Suprapubic skin (tissue), 4 donors: ENCODE data around the gene LARP1. TPM values are rescaled to one million over a fixed set of nuclear protein-coding genes. Genes with fewer than 3 reads are reported as not detected.

ENCODE experiments used
- DNase-seq, 2 donors: peaks; one replicate each; pipeline ENCODE4 v3.0.0-alpha.2; 2019; ENCODE audit warnings: low spot score in 2 of 2
- H3K27ac ChIP-seq: fragments of 200-600 bp; sonication (generic); one replicate; pipeline ENCODE4 v1.5.1; 2019
- H3K27me3 ChIP-seq: fragments of 200-600 bp; sonication (generic); one replicate; pipeline ENCODE4 v1.5.1; 2019
- H3K36me3 ChIP-seq: fragments of 200-600 bp; sonication (generic); one replicate; pipeline ENCODE4 v1.5.1; 2019
- H3K4me1 ChIP-seq: fragments of 200-600 bp; sonication (generic); one replicate; pipeline ENCODE4 v1.5.1; 2019
- H3K4me3 ChIP-seq: fragments of 200-600 bp; sonication (generic); one replicate; pipeline ENCODE4 v1.5.1; 2019; ENCODE audit warnings: mild to moderate bottlenecking
- H3K9me3 ChIP-seq: fragments of 200-600 bp; sonication (generic); one replicate; pipeline ENCODE4 v1.5.1; 2019
- CTCF ChIP-seq, 2 donors: fragments of 200-600 bp in 1 of 2; fragments of 450-650 bp in 1 of 2; sonication (generic) in 1 of 2; IDR thresholded peaks; one replicate each; pipeline ENCODE4 v1.5.1; 2016 to 2019; ENCODE audit warnings: antibody characterized with exemption in 2 of 2, mild to moderate bottlenecking in 1 of 2, moderate library complexity in 1 of 2
- EP300 ChIP-seq: sonication (generic); formaldehyde crosslinking; IDR thresholded peaks from one replicate; pipeline ENCODE4 v1.6.1; 2017; ENCODE audit warnings: antibody characterized with exemption
- POLR2A ChIP-seq, 2 donors: fragments of 450-650 bp; IDR thresholded peaks; one replicate each; pipeline ENCODE4 v1.6.1; 2017; ENCODE audit warnings: antibody characterized with exemption in 2 of 2, mild to moderate bottlenecking in 2 of 2, moderate library complexity in 2 of 2
- POLR2AphosphoS5 ChIP-seq, 3 donors: sonication (generic); formaldehyde crosslinking; IDR thresholded peaks; one replicate each; pipeline ENCODE4 v1.6.1; 2017; ENCODE audit warnings: antibody characterized with exemption in 3 of 3
- WGBS: methylation state at CpG from one replicate; pipeline ENCODE4 v1.1.5; 2018; 5-methylcytosine and 5-hydroxymethylcytosine counted together
- total RNA-seq, 4 donors: library from RNA; depleted of rRNA; stranded (reverse); fragments of >200 nt; gene quantifications; one replicate each; pipeline ENCODE4 v1.1.0, GENCODE V29; 2016

Gene LARP1
- total RNA-seq, 4 donors from 2014 or later = 98.5 to 127 (median 110) TPM

GRCh38 chr5:154841273-154841661 is 86.1 kb downstream of the LARP1 start:
- H3K27ac ChIP-seq = no peak overlapping the region
- no peaks in the 10 kb centered on the region for H3K27me3 ChIP-seq
- TF ChIP-seq CTCF (IDR thresholded peaks at IDR 0.05) = no peak
- no peak for TF ChIP-seq POLR2AphosphoS5 (IDR thresholded peaks at IDR 0.05)
- TF ChIP-seq EP300 = no peak
- H3K36me3 ChIP-seq = peaks cover 13% of the 10 kb centered on the region
- peaks cover 7% of the 10 kb centered on the region for H3K4me1 ChIP-seq
- H3K9me3 ChIP-seq = no peaks in the 10 kb centered on the region
- no peak overlapping the region for H3K4me3 ChIP-seq
- no peak for DNase-seq

DNA sequence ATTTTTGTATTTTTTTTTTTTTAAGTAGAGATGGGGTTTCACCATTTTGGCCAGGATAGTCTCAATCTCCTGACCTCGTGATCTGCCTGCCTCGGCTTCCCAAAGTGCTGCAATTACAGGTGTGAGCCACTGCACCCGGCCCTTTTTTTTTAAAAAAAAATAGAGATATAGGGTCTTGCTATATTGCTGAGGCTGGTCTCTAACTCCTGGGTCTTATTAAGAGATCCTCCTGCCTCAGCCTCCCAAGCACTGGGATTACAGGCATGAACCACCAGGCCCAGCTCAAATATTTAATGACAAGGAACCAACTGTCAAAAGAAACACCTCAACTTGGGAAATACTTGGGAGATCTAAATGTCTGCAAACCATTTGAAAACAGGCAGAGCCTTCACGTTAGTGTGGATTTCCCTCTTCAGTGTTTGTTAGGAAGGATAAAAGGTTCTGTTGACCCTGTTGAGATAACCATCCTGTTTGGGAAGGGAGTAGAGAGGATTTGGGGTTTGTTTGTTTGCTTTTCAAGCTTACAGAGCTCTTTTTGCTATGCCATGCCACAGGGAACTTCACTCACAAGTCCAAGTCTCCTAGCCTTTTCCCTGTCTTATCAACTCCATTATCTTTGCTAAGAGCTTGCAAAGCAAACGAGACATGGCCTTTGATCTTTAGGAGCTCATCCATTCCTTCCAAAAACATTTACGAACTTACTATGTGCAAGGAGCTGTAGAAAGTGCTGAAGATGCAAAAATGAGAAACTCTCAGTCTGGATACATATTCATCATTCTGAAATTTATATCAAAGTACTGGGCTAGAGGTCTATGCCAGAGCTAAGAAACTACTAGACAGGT is 87.7 kb downstream of the LARP1 start:
- no peak for DNase-seq
- Histone ChIP-seq H3K27ac (no peak overlapping the region), H3K9me3 (no peaks in the 10 kb centered on the region), H3K4me3 (no peak overlapping the region), H3K4me1 (peaks cover 7% of the 10 kb centered on the region), H3K27me3 (no peaks in the 10 kb centered on the region), H3K36me3 (peaks cover 6% of the 10 kb centered on the region)
- WGBS = 93% methylated on average over 6 of the region's 6 CpGs
- TF ChIP-seq CTCF (IDR thresholded peaks at IDR 0.05) (no peak), POLR2A (IDR thresholded peaks at IDR 0.05) (no peak), EP300 (no peak), POLR2AphosphoS5 (IDR thresholded peaks at IDR 0.05) (no peak)

DNA sequence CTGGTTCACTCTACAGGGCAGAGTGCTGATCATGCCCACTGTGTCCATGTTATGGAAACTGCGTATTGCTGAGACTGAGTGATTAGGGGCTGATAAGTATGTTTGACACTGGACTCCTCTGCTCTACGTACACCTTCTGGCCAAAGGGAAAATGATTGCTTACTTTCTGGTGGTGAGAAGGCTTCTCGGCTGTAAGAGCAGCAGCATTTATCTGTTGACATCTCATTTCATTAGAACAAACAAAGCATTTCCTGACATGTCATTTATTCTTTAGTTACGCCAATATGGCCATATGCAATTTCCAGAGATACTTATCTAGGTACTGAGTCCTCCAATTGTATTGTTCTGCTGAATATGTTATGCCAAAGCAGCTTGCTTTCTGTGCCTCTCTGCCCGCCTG is 89.6 kb downstream of the LARP1 start:
- no peaks in the 10 kb centered on the region for H3K9me3 ChIP-seq
- no peak overlapping the region for H3K27ac ChIP-seq
- peaks cover 25% of the 10 kb centered on the region for H3K4me1 ChIP-seq
- no peak overlapping the region for H3K4me3 ChIP-seq
- no peak for DNase-seq
- H3K36me3 ChIP-seq = no peaks in the 10 kb centered on the region
- 87% methylated on average over 5 of the region's 5 CpGs for WGBS
- no peaks in the 10 kb centered on the region for H3K27me3 ChIP-seq
- TF ChIP-seq POLR2A (IDR thresholded peaks at IDR 0.05) (no peak), POLR2AphosphoS5 (IDR thresholded peaks at IDR 0.05) (no peak), EP300 (no peak), CTCF (IDR thresholded peaks at IDR 0.05) (no peak)

- H3K9me3 ChIP-seq = no peaks in the 10 kb centered on the region
- peak overlapping the region; percentile 89 for H3K27ac ChIP-seq
- H3K4me3 ChIP-seq = peak overlapping the region; percentile 57
- no peaks in the 10 kb centered on the region for H3K36me3 ChIP-seq
- TF ChIP-seq POLR2A (IDR thresholded peaks at IDR 0.05) = no peak
- no peak for TF ChIP-seq POLR2AphosphoS5 (IDR thresholded peaks at IDR 0.05)
- TF ChIP-seq EP300 = no peak
- TF ChIP-seq CTCF (IDR thresholded peaks at IDR 0.05) = no peak
- no peak for DNase-seq
- WGBS = 63% methylated on average over 6 of the region's 6 CpGs
- peaks cover 38% of the 10 kb centered on the region for H3K4me1 ChIP-seq
- no peaks in the 10 kb centered on the region for H3K27me3 ChIP-seq
Measured at GRCh38 chr5:154849264-154849785, 94.1 kb downstream of the LARP1 start.

- no peak for TF ChIP-seq POLR2AphosphoS5 (IDR thresholded peaks at IDR 0.05)
- TF ChIP-seq EP300 = no peak
- TF ChIP-seq POLR2A (IDR thresholded peaks at IDR 0.05) = no peak
- no peak for TF ChIP-seq CTCF (IDR thresholded peaks at IDR 0.05)
- H3K27ac ChIP-seq = peak overlapping the region; percentile 89
- 28% methylated on average over 2 of the region's 2 CpGs for WGBS
- H3K4me3 ChIP-seq = peak overlapping the region; percentile 57
- H3K27me3 ChIP-seq = no peaks in the 10 kb centered on the region
- H3K4me1 ChIP-seq = peaks cover 35% of the 10 kb centered on the region
- no peaks in the 10 kb centered on the region for H3K9me3 ChIP-seq
- H3K36me3 ChIP-seq = no peaks in the 10 kb centered on the region
- no peak for DNase-seq
Measured at GRCh38 chr5:154849791-154850201, 94.6 kb downstream of the LARP1 start.
